DMS79 (cell line): Measurements from ENCODE around the gene CAMK2N1.
"Not testable (repeated sequence)": the region's sequence is repeated elsewhere in the genome, so short reads cannot be mapped to it uniquely, and the experiment has no call there.

Experiments used
- DNase-seq: peaks from one replicate; lab custom pipeline; 2025; lab: John Stamatoyannopoulos, UW

CAMK2N1 gene

DNA sequence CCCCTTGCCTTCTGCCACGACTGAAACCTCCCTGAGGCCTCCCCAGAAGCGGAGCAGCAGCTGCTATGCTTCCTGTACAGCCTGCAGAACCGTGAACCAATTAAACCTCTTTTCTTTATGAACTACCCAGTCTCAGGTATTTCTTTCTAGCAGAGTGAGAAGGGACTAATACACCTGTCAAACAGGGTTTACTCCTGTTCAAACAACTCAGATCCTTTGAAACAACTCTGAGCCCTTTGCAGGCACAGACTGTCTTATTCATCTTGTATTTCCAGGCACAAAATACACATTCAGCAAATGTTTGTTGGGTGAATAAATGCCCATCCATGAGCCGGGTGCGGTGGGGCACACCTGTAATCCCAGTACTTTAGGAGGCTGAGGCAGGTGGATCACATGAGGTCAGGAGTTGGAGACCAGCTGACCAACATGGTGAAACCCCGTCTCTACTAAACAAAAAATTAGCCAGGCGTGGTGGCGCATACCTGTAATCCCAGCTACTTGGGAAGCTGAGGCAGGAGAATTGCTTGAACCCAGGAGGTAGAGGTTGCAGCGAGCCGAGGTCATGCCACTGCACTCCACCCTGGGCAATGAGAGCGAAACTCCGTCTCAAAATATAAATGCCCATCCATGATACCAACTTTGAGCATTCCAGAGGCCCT, 10.8 kb upstream of the CAMK2N1 start:
- not testable (repeated sequence) for DNase-seq

DNA sequence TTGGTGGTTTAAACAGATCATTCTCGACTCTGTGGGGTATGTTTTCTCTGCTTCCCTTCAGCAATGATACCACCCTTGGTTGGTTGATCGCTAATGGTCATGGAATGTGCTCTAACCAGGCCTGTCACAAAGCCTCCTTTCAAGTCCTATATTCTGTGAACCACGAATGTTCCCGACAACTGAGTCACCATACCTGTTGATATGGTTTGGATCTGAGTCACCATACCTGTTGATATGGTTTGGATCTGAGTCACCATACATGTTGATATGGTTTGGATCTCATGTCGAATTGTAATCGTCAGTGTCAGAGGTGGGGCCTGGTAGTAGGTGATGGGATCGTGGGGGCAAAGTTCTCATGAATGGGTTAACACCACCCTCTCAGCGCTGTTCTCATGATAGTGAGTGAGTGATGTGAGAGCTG, 10.2 kb upstream of the CAMK2N1 start:
- no peak for DNase-seq

DNA sequence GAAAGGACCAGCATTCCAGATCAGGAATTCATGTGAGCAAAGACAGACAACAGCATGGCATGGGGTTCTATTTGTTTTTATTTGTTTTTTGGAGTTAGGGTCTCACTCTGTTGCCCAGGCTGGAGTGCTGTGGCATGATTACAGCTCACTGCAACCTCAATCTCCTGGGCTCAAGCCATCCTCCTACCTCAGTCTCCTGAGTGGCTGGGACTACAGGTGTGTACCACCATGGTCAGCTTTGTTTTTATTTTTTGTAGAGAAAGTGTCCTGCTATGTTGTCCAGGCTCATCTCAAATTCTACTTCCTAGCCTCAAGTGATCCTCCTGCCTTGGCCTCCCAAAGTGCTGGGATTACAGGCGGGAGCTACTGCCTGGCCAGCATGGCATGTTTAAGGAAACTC, 9.7 kb upstream of the CAMK2N1 start:
- DNase-seq = no peak

DNA sequence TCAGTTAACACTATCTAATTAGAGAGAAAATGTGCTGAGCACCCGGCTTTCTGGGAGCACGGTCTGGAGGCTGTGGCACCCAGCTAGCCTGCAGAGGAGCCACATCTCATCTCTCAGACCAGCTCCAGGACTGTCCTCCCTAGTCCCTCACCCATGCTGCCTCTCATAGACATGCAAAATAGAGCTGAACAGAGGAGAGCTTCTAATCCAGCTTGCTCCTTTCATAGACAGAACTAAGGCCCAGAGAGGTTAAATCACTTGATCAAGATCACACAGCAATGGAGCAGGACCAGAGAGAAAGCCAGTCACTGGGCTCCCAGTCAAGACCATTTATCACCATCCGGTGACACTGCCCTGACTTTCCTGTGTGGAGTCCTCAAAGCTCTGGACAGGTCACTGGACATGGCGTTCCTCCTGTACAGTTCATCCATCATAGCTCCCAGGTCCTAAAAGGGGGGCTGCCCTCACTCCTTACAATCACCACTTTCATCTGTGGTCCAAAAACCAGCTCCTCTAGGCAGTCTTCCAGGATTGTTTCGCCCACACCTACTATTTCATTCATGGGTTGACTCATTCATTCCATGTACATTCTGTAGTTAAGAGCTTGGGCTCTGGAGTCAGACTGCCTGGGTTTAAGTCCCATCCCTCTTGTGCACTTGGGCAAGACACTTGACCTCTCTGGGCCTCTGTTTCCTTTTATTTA, 8.8 kb upstream of the CAMK2N1 start:
- no peak for DNase-seq

DNA sequence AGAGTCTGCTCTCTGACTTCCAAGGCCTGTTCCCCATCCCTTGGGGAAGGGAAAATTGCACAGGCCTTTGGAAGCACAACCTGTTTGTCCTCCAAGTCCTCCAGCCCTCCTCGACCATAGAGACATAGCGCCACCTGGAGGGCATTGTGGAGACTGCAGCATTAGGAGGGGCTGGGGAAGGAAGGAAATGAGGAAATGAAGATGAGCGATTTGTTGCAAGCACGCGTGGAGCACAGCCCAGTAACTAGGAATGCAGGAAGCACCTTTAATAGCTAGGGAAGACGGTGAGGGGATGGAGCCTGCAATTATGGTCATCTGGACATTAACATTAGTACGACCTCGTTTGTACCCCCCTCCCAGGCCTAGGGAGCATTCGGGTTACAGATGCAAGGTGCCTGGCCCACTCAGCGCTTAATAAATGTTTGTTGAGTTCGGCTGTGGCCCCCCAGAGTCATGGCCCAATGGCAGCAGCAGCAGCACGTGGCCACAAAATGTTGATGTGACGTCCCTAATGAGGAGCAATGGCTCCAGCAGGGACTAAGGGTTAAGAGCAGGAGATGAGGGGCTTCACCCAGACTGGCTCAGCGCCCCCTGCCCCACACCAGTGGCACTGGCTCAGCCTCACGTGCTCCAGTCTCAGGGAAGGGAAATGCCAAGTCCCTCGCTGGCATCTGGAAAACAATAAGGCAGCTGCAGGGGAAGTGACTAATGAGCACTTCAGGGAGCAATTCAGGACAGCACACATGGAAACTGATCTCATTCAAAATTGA, 8.0 kb upstream of the CAMK2N1 start:
- DNase-seq = peak; percentile 70

DNA sequence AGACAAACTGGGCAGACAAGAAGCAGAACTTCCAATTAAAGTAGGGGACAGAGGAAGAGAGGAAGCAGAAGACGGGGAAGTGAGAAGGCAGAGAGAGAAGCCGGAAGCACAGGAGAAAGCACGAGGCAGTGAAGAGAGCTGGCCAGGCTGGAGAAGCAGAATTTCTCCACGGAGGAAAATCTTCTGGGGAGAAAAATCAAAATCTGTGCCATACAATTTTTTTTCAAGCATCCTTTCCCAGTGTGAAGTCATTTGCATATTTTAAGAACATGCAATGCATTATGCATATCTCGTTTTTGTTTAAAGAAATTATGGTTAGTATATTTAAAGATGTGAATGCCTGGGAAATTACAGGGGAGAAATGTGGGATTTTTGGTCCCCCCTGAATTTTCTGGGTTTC, 7.3 kb upstream of the CAMK2N1 start:
- DNase-seq = no peak

DNA sequence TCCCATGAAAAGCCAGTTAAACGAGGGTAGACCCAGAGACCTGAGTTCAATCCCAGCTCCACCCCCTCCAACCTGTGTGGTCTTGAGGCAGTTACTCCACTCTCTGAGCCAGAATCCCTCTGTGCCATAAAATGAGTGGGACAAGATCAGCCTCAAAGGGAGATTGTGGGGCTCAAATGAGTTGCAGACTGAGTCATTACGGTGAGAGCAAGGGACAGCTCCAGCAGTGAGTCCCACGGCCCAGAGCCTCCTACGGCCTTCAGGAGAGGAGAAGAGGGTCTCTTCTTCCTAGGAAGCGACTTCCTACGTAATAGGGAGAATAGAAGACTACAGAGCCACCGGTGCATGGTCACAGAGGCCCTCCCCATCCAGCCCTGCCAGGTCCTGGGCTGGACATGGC, 6.7 kb upstream of the CAMK2N1 start:
- DNase-seq = no peak

DNA sequence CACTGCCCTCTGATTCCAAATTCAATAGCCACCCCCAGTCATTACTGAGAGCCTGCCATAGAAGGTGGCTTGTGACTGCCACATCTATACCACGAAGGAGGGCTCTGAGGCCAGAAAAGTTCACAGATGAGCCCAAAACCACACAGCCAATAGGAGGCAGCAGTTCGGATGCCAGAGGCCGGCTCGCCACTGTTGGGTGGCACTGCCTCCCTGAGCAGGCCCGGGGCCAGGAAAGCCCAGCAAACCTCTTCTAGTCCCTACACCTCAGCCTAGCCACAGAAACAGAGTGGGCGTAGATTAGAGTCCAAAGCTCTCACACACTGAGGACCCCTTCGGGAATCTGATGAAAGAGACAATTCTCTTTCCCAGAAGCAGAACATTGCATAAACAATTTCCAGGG, 5.9 kb upstream of the CAMK2N1 start:
- DNase-seq = no peak

DNA sequence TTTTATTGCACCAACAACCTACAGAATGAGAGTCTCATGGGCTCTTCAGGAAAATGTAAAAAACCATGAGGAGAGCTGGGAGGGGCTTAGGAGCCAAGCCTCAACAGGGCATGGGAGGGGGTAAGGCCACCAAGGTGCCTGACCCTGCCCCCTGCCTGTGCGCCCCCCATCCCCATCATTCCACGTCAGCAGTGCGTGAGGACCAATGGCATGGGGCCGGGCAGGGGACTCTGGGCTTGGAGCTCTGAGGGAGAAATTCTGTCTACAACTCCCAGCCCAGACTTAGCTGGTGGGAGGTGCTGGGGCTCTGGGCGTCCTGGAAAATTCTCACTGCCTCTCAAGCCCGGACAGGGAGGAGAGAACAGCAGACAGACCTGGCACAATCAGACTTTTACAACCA, 5.2 kb upstream of the CAMK2N1 start:
- DNase-seq = no peak

DNA sequence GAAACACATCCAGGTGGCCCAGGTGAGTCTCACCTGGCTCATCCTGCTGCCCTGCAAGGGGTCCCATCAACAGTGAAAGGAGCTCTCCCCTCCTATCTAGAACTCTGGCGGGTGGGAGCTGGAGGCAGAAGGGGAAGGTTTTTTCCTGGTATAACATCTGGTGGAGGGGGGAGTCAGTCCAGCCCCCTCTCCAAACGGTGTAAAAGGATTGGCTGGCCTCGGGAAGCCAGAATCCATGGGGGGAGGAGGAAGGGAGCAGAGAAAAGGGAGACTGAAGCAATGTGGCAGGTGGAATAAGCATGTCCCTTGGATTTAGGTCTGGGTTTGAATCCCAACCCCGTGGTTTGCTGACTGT, 1.2 kb upstream of the CAMK2N1 start:
- no peak for DNase-seq

DNA sequence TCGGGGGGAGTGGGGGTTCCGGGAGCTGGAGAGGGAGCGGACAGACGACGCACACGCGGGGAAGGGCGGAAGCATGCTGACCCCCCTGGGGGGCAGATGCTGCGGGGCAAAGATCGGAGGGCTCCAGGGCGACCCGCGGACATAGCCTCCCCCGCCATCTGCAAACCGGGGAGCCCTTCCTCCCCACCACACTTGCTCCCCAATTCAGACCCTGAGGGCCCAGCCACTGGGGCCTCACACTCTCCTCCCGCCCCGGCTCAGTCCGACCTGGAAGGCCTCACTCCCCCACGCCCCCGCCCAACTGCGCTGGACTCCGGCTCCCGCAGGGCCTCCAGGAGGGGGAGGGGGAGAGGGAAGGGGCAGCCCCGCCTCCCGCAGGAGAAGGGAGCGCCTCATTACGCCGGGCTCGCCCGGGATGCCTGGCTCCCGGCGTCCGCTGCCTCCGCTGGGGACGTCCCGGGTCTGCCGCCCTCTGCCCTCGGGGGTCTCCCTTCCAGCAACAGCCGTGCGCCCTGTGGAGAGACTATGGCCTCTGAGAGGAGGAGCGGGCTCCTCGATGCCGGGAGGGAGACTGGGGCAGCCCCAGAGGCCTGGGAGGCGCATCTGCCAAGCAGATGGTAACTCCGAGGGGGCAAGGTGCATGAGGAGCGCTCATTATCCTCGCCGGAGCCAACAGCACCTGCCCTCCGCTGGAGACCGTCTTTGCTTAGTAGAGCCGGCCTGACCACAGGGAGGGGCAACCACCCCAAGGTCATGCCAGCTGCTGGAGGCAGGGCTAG, 636 bp upstream of the CAMK2N1 start:
- DNase-seq = peak; percentile 20

DNA sequence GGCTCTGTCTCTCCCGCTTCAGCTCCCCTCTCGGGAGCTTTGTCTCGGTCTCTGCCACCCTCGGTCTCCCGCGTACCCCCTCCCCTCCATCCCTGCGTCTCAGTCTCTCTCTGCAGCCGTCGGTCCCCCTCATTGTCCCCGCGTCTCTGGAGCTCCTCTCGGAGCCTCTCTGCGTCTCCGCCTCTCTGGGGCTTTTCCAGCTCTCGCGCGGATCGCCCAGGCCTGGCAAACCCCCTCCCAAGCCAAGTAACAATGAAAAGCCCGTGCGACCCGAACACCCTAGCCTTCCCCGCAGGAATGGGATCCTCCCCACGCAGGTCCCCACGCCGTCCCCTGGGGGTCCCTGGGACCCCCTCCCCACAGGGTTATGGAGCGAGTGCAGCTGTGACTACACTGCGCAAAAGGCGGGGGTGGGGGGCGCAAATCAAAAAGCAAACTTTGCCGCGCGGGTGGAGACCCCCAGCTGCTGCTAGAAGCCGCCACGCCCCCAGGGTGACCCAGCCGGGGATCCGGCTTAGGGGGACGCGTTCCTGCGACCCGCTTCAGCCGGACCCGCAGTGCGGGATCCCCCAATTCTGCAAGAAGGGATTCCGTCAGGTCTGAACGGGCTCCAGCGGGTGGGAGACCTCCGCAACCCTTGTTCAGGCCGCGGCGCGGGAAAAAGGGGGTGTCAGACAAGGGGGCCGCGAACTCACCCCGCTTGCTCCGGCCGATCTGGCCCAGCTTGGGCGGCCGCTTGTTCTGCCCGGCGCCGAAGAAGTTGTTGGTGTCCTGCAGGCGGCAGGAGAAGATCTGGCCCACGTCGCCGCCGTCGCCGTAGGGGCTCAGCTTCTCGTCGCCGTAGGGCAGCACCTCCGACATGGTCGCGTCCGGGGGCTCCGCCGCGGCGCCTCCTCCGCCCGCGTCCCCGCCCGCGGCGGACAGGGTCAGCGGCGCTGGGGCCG, 1.2 kb downstream of the CAMK2N1 start:
- no peak for DNase-seq

DNA sequence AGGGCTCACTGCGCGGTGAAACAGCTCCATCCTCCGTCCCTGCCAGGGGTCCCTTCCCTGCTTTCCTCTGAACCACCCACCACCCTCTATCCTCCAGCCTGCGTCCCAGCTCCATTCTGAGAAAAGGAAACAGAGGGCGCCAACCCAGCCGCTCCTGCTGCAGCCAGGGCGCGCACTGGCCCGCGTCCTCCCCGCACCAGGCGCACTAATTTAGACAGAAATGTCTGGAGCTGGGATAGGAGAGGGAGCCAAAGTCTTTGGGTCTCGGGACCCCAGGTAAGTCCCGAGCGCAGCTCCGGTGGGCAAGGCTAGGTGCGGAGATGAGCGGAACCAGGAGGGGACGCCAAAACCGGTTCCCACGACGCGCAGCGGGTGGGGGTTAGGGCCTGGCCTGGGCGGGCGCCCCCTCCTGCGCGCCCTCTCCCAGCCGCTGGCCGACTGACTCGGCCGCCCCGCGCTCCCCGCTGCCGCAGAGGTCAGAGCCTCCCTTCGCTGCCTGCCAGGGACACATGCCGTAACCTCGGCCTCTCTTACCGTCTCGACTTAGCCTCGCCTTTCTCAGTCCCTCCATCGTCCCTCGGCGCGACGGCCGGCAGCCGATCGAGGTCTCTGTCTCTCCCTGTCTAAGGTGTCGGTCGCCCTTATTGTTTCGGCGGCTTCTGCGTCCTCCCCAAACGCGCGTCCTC, 2.0 kb downstream of the CAMK2N1 start:
- DNase-seq = peak; percentile 15

DNA sequence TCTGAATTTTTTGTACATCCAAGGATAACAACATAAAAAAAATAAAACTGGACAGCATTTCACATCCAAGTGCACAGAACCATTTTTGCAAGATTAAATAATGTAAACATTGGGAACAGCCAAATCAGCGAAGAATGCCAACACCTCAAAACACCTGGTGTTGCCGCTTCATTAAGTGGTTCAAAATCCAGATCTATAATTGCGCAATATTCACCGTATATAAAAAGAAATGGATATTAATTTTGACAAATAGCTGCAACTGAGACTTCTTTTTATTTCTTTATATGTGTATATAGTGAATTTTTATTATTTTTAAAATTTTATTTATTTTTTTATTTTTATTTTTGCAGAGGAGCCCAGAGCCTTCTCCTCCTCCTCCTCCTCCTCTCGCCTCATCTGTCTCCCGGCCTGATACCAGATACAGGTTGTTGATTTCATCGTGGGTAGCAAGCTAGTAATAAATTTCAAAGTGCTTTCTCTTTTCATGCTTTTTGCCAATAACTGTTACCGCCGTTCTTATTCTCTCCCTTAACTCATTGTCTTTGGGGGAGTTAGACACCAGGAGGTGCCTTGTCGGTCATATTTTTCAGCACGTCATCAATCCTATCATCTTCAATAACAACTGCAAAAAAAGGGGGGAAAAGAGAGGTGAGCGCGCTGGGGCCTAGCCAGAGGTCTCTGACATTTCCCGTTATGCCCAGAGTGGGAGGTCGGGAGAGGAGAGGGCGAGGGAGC, 2.7 kb downstream of the CAMK2N1 start:
- DNase-seq = no peak

DNA sequence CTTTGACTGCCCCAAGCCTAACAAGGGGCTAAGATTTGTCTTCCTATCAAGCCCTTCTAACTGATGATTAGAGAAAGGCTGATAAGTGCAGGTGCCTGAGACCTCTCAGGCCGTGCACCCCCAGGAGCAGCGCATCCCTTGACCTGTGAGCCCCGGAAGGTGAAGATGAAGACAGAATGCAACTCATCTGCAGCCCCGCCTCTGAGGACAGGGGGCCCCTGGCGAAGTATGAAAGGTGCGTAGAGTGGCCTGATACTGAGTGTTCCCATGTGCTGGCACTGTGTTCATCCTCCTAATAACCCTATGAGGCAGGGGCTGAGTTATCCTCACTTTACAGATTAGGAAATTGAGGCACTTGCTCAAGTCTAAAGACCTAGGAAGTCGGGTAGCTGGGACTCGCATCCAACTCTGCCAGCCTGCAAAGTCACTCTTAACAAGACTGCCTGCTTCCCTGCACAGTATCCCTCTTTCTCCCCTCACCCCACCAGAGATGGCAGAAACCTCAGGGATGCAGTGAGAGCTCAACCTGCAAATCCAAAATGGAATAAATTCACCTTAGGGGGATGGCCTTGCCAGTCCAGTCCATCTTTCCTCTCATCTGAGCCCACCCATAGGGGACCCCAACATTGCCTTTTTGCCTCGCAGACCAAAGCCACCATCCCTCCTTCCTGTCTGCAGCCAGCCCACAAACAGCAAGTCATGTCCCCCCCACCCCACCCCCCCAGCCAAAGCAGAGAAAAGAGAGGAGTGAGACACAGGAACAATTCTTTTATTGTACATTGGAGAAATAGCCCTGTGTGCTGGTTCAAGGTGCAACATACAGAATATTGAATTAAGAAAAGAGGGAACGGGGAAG, 4.1 kb downstream of the CAMK2N1 start:
- no peak for DNase-seq

DNA sequence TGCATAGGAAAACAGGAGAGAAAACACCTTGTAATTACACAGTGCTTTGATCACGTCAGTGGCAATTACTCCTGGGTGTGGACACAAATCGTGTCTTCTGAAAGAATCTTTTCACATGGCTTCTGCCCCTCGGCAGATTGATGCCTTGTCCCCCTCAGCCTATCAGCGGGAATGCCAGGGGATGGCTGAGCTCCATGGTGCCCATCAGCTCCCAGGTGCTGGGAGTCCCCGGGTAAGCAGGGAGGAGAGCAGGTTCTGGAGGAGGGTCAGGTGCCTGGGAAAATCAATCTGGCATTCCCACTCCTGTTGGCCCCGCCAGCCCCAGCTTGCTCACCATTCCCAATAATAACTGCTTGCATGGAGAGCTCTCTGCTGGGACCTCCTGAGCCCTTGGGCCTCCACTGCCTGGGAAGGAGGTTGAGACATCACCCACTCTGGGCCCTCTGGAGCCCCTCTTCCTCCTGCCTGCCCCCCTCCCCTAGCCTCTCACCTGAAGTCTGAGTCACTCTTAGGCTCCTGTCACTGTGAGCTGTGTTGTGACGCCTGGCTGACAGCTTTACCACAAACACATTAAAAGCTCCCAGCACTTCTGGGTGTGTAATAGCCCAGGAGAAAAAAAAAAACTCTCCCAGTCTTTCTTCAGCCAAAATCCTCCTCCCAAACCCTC, 4.9 kb downstream of the CAMK2N1 start:
- DNase-seq = no peak

DNA sequence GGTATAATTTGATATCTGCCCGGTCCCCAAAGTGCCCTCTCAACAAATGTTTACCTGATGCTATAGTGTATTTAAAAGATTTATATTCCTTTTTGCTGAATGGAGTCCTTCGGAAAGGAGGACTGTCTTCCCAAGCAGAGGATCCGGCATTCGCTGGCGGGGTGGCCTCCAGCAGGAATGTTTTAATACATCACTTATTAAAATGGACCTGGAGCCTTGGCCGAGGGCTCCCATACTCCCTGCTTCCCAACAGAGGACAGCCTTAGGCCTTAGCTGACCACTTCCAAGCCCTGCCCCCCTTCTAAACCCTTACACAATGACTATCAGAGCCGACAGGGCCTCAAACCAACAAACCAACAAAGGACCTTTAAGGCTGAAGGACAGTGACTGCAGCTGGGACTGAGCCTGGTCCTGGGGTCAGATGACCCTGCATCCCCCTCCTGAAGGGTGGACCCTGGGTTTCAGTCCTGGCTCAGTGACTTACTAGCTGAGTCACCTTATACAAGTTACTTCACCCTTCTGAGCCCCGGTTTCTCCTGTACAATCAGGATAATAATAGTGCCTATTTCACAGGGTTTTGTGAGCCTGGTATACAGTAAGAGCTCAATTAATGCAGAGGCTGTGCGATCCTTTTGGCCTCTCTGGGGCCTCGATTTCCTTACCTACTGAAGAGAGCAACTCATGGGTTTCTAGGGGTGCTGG, 5.6 kb downstream of the CAMK2N1 start:
- DNase-seq = no peak

DNA sequence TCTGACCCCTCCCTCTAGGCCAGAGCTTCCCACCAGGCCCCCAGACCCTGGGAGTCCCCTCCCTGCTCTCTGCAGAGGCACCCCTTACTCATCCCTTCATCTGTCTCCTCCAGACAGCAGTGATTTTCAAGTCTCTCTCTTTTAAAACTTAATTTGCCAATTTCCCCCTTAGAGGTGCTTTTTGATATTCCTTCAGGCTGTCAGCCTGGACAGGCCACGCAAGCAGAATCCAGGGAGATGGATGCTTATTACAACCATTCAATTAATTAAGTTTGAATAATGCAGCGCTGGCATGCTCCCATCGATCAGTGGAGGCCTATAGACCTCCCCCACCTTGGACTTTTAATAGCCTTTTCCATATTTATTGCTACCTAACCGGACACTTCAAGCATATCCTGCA, 6.2 kb downstream of the CAMK2N1 start:
- no peak for DNase-seq
